ENCODE results near the gene ACSBG1.

The ACSBG1 gene

GRCh38 chr15:78149068-78149804, 85.1 kb downstream of the ACSBG1 start, which contains the start of gene IDH3A:
IDH3A (plus strand) TSS chr15:78149362; CDS start chr15:78149404, 42 bp downstream.
- H3K27ac ChIP-seq (ENCODE audit: low read length): peak within 1 kb of the TSS; percentile 25; the same call in 1 of the 2 replicates
- peak within 1 kb of the TSS; percentile 95 for H3K4me2 ChIP-seq (ENCODE audit: low read depth, low read length)
- 0 out of 2 replicates have a peak, but pooled peaks cover 5% of the 10 kb centered on the region for H3K36me3 ChIP-seq (replicated peaks; ENCODE audit: insufficient read depth, low read length)
- peak; percentile 98 for DNase-seq
- H3K9me2 ChIP-seq (replicated peaks; ENCODE audit: insufficient read depth, low read length): no peaks in the 10 kb centered on the region
- peaks cover 48% of the 10 kb centered on the region for H3K79me2 ChIP-seq (ENCODE audit: low read length)
- H3K9ac ChIP-seq (ENCODE audit: low read length): peak within 1 kb of the TSS; percentile 70
- no peaks in the 10 kb centered on the region for H3F3A ChIP-seq (ENCODE audit: insufficient read depth, low read length)
- no peaks in the 10 kb centered on the region for H3K27me3 ChIP-seq (replicated peaks; ENCODE audit: insufficient read depth, low read length)
- H3K4me1 ChIP-seq (ENCODE audit: low read length): peaks cover 11% of the 10 kb centered on the region
- no peaks in the 10 kb centered on the region for H4K20me1 ChIP-seq (ENCODE audit: insufficient read depth, low read length)
- peak within 1 kb of the TSS; percentile 78 for H3K4me3 ChIP-seq (ENCODE audit: low read length)
- H3K9me3 ChIP-seq (replicated peaks; ENCODE audit: insufficient read depth, low read length): no peaks in the 10 kb centered on the region
- H2AFZ ChIP-seq (ENCODE audit: low read length): peak within 1 kb of the TSS; percentile 53
- TF ChIP-seq CTCF (IDR thresholded peaks at IDR 0.05; ENCODE audit: low read length) (no peak), EZH2phosphoT487 (IDR thresholded peaks at IDR 0.05; ENCODE audit: low read length) (no peak), EZH2 (optimal IDR thresholded peaks at IDR 0.05; ENCODE audit: low read depth, low read length) (no peak)

- H2AFZ ChIP-seq (ENCODE audit: low read length): peak overlapping the region; percentile 17; the same call in 1 of the 2 replicates
- peak overlapping the region; percentile 76 for H3K4me2 ChIP-seq (ENCODE audit: low read depth, low read length)
- H4K20me1 ChIP-seq (ENCODE audit: insufficient read depth, low read length): no peaks in the 10 kb centered on the region
- H3K27me3 ChIP-seq (replicated peaks; ENCODE audit: insufficient read depth, low read length): no peaks in the 10 kb centered on the region
- H3K9ac ChIP-seq (ENCODE audit: low read length): peak overlapping the region; percentile 47; the same call in 1 of the 2 replicates
- peaks cover 11% of the 10 kb centered on the region for H3K4me1 ChIP-seq (ENCODE audit: low read length)
- no peak for DNase-seq
- H3K4me3 ChIP-seq (ENCODE audit: low read length): peak overlapping the region; percentile 78
- no peaks in the 10 kb centered on the region for H3K9me2 ChIP-seq (replicated peaks; ENCODE audit: insufficient read depth, low read length)
- peaks cover 40% of the 10 kb centered on the region for H3K79me2 ChIP-seq (ENCODE audit: low read length)
- no peaks in the 10 kb centered on the region for H3K9me3 ChIP-seq (replicated peaks; ENCODE audit: insufficient read depth, low read length)
- 0 out of 2 replicates have a peak, but pooled peaks cover 5% of the 10 kb centered on the region for H3K36me3 ChIP-seq (replicated peaks; ENCODE audit: insufficient read depth, low read length)
- H3K27ac ChIP-seq (ENCODE audit: low read length): no peak overlapping the region
- no peaks in the 10 kb centered on the region for H3F3A ChIP-seq (ENCODE audit: insufficient read depth, low read length)
- TF ChIP-seq EZH2 (optimal IDR thresholded peaks at IDR 0.05; ENCODE audit: low read depth, low read length): no peak
- no peak for TF ChIP-seq EZH2phosphoT487 (IDR thresholded peaks at IDR 0.05; ENCODE audit: low read length)
- no peak for TF ChIP-seq CTCF (IDR thresholded peaks at IDR 0.05; ENCODE audit: low read length)
These were observed 85.8 kb downstream of the ACSBG1 start for GRCh38 chr15:78148392-78149067.

- DNase-seq: no peak
- H3K4me2 ChIP-seq (ENCODE audit: low read depth, low read length): no peak overlapping the region
These were observed 86.8 kb downstream of the ACSBG1 start for GRCh38 chr15:78147566-78147965.

More at GRCh38 chr15:78147566-78147965, 86.8 kb downstream of the ACSBG1 start:
- Histone ChIP-seq H3K27ac (ENCODE audit: low read length) (no peak overlapping the region), H3K9me2 (replicated peaks; ENCODE audit: insufficient read depth, low read length) (no peaks in the 10 kb centered on the region), H3K36me3 (replicated peaks; ENCODE audit: insufficient read depth, low read length) (0 out of 2 replicates have a peak, but pooled peaks cover 5% of the 10 kb centered on the region), H3K27me3 (replicated peaks; ENCODE audit: insufficient read depth, low read length) (no peaks in the 10 kb centered on the region), H3K79me2 (ENCODE audit: low read length) (peaks cover 31% of the 10 kb centered on the region), H3F3A (ENCODE audit: insufficient read depth, low read length) (no peaks in the 10 kb centered on the region), H3K4me1 (ENCODE audit: low read length) (peaks cover 11% of the 10 kb centered on the region), H2AFZ (ENCODE audit: low read length) (no peak overlapping the region), H3K9me3 (replicated peaks; ENCODE audit: insufficient read depth, low read length) (no peaks in the 10 kb centered on the region), H4K20me1 (ENCODE audit: insufficient read depth, low read length) (no peaks in the 10 kb centered on the region), H3K4me3 (ENCODE audit: low read length) (no peak overlapping the region), H3K9ac (ENCODE audit: low read length) (no peak overlapping the region)
- TF ChIP-seq CTCF (IDR thresholded peaks at IDR 0.05; ENCODE audit: low read length): no peak
- TF ChIP-seq EZH2phosphoT487 (IDR thresholded peaks at IDR 0.05; ENCODE audit: low read length): no peak
- no peak for TF ChIP-seq EZH2 (optimal IDR thresholded peaks at IDR 0.05; ENCODE audit: low read depth, low read length)

All from MM.1S (cell line).